GM21367 (cell line): Measurements from ENCODE around the gene FUS.
"Not testable (repeated sequence)": the region's sequence is repeated elsewhere in the genome, so short reads cannot be mapped to it uniquely, and the experiment has no call there.

Source experiments
- ATAC-seq: cut with Tn5 transposase; IDR thresholded peaks from one replicate; pipeline ENCODE4 v1.9.1; 2021; ENCODE audit not compliant: unreplicated experiment

FUS gene

GRCh38 chr16:31184888-31185287 is 4.9 kb downstream of the FUS start:
- ATAC-seq: no peak

- no peak for ATAC-seq
These were observed 5.4 kb downstream of the FUS start for GRCh38 chr16:31185339-31185738.

DNA sequence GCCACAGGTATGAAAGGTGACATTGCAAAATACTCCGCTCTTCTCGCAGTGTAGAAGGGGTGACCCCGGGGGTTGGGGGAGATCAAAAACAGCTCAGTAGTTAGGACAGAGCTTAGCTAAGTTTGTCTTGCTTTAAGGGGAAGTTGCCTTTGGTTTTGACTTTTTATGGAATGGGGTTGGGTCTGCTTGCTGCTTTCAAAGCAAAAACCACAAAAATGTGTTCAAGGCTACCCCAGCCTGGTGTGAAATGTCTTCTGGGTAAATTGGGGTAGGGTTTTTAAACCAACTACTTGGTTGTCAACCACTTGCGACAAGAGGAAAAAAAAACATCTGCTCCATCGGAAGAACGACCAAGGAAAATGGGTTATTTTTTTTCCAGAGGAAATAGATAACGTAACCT is 6.2 kb downstream of the FUS start:
- ATAC-seq: no peak

- no peak for ATAC-seq
These were observed 7.2 kb downstream of the FUS start for GRCh38 chr16:31186930-31187807.

GRCh38 chr16:31187808-31188189 is 7.9 kb downstream of the FUS start:
- ATAC-seq: no peak

DNA sequence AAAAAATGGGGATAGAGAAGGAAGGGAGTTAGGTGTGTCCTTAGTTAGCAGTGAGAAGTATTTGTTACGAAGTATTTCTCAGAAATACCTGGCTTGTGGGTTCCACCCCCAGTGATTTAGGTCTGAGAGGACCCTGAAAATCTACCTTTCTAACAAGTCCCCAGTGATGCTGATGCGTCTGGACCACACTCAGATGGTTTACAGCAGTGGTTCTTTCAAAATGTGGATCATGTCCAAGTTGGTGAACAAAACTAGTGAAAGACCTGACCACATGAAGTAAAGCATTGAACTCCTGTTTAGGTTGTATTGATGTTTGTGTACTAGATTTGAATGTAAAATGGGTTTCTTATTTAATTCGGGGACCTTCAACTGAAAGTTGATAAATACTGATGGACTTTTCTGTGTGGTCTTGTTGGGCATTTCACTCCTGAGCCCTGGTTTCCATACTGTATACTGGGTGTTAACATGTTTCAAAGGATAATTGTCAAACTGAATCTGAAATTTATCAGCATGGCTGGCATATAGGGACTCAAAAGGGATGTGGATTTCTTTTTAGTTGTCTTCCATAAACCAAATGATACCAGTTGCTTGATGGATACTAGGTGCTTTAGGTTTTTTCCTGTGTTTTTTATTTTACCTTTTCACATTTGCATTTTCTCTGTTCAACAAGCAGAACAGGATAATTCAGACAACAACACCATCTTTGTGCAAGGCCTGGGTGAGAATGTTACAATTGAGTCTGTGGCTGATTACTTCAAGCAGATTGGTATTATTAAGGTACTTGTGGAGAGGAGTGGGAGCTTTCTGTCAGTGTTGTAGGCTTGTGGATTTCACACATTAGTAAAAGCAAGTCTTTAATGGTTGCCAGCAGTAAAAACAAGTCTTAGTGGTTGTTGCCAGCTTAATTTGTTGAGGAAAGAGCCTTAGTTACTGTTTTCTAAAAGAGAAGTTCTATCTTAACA is 8.8 kb downstream of the FUS start:
- no peak for ATAC-seq

DNA sequence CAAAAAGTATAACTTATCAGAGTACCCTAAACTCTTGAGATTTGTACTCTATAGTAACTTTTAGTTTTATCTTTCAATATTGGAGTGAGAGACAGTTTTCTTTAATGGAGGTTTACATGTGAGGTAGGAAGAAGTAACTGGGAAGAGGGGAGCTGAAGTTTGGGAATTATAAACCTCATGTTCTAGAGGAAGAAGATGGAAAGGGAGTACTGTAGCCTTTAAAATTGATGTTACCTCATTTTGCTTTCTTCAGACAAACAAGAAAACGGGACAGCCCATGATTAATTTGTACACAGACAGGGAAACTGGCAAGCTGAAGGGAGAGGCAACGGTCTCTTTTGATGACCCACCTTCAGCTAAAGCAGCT is 9.5 kb downstream of the FUS start:
- ATAC-seq: no peak

DNA sequence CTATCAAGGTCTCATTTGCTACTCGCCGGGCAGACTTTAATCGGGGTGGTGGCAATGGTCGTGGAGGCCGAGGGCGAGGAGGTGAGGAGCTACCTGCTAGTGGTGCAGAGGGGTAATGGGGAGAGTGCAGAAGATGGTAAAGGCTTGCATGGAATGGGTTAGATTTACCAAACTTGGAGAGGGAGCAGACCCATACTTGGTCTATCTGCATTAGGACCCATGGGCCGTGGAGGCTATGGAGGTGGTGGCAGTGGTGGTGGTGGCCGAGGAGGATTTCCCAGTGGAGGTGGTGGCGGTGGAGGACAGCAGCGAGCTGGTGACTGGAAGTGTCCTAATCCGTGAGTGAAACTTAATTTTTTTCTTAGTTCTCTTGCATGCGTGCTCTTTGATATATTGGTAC is 10.1 kb downstream of the FUS start:
- ATAC-seq: no peak

GRCh38 chr16:31190818-31191444 is 11.0 kb downstream of the FUS start:
- no peak for ATAC-seq

- ATAC-seq: no peak
These were observed 11.9 kb downstream of the FUS start for GRCh38 chr16:31191697-31192428.

GRCh38 chr16:31192856-31193642 is 13.1 kb downstream of the FUS start:
- no peak for ATAC-seq

- no peak for ATAC-seq
These were observed 13.9 kb downstream of the FUS start for GRCh38 chr16:31193874-31194273.

DNA sequence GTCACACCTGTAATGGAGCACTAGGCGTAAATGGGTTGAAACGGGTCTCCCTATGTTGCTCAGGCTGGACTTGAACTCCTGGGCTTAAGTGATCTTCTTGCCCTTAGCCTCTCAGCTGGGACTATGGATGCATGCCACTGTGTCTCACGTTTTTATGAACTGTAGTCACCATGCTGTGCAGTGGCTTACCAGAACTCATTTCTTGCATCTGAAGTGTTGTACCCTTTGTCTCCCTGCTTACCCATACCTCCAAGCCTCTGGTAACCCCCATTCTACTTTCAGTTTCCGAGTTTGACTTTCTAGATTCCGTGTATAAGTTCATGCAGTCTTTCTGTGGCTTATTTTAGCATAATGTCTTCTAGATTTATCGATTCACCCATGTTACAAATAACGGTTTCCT is 15.0 kb downstream of the FUS start:
- no peak for ATAC-seq

- ATAC-seq: not testable (repeated sequence)
These were observed 15.9 kb downstream of the FUS start for GRCh38 chr16:31195861-31196260.

- no peak for ATAC-seq
These were observed 16.6 kb downstream of the FUS start for GRCh38 chr16:31196324-31197088.

- no peak for ATAC-seq
These were observed 18.4 kb downstream of the FUS start for GRCh38 chr16:31198207-31198882.

DNA sequence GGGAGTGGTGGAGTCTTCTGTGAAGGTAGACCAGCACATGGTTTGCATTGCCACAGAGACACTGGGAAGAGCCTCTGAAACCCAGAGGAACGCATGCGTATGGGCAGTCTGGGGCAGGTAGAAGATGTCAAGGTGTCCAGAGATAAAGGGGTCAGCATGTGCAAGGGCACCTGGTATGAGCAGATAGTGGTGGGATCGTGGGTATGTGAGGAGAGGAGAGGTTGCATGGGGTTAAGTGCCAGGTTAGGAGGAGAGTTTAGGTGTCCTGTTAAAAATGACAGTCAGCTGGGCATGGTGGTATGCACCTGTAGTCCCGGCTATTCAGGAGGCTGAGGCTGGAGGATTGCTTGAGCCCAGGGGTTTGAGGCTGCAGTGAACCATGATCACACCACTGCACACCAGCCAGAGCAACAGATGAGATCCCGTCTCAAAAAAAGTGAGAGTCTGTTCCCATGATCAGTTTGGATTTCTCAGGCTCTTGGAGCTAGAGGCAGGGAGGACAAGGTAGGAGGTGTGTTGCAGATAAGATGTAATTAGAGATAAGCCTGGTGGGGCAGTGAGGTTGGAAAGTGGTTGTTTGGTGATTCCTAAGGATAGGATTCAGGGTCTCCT is 19.6 kb downstream of the FUS start:
- no peak for ATAC-seq

DNA sequence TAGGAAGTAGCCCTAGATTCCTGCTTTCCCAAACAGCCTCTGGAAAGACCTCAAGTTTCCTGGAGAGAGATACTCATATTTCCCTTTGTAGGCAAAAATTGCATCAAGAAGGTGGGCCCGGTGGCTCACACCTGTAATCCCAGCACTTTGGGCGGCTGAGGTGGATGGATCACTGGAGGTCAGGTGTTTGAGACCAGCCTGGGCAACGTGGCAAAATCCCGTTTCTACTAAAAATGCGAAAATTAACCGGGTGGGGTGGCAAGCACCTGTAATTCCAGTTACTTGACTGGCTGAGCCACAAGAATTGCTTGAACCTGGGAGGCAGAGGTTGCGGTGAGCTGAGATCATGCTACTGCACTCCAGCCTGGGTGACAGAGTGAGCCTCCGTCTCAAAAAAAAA is 20.2 kb downstream of the FUS start:
- not testable (repeated sequence) for ATAC-seq
